Measurements from ENCODE around the gene CNGA3. TPM values are rescaled to one million over a fixed set of nuclear protein-coding genes. Genes with fewer than 3 reads are reported as not detected.

Gene CNGA3
- total RNA-seq, 1 donor from 2014 or later = not detected

DNA sequence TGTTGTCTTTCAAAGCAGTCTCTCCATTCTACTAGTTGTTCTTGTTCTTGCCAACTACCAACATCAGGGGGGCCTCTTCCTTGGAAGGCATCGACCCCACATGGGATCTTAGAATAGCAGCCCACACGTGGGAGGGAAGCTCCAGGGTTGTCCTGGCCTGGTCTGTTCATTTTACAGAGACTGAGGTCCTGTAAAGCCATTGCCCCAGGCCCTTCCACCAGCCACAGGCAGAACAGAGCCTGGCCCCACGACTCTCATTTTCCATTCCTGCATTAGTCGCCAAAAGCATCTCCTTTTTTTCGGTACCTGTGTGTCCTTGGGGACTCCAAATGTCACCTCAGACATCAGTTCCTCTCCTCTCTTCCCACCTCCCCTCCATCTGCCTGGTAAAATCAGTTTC is 28.0 kb downstream of the CNGA3 start:
- peaks cover 12% of the 10 kb centered on the region for H3K27me3 Mint-ChIP-seq (ENCODE audit: low read depth)
- DNase-seq (ENCODE audit: low spot score) = no peak
- no peak overlapping the region for H3K4me3 Mint-ChIP-seq (ENCODE audit: low read depth)
- H3K27ac Mint-ChIP-seq = no peak overlapping the region
- no peaks in the 10 kb centered on the region for H3K4me1 Mint-ChIP-seq (ENCODE audit: low read depth)
- H3K9me3 Mint-ChIP-seq = no peaks in the 10 kb centered on the region
- intact Hi-C loops (cut with micrococcal nuclease) = no loop called here
- H3K36me3 Mint-ChIP-seq (ENCODE audit: low read depth) = no peaks in the 10 kb centered on the region

DNA sequence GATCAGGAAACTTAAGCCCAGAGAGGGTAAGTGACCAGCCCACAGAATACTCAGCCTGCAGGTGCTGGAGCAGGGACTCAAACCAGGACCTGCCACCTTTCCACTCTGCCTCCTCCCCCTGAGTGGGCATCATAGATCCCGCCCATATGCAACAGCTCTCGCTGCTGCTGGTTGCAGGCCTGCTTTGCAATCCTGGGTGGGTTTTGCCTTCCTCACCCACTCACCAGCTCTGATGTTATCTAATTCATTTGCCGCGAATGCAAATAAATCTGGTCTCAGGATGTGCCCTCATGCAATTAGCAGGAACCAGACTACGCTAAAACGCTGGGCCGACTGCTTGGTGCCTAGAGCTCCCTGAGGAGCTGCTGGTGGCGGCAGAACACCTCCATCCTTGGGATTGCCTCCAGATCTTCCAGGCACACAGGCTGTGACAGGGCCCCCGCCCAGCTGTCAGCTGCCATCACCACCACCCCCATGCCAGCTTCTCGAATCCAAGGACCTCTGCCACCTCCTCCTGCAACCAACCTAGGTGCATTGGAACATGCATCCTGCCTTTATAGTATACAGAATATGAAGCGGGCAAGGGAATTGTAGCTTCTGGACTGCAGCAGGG is 28.8 kb downstream of the CNGA3 start:
- peaks cover 12% of the 10 kb centered on the region for H3K27me3 Mint-ChIP-seq (ENCODE audit: low read depth)
- H3K27ac Mint-ChIP-seq = no peak overlapping the region
- H3K36me3 Mint-ChIP-seq (ENCODE audit: low read depth) = no peaks in the 10 kb centered on the region
- no peak overlapping the region for H3K4me3 Mint-ChIP-seq (ENCODE audit: low read depth)
- H3K9me3 Mint-ChIP-seq = no peaks in the 10 kb centered on the region
- intact Hi-C loops (cut with micrococcal nuclease) = no loop called here
- no peaks in the 10 kb centered on the region for H3K4me1 Mint-ChIP-seq (ENCODE audit: low read depth)
- no peak for DNase-seq (ENCODE audit: low spot score)

DNA sequence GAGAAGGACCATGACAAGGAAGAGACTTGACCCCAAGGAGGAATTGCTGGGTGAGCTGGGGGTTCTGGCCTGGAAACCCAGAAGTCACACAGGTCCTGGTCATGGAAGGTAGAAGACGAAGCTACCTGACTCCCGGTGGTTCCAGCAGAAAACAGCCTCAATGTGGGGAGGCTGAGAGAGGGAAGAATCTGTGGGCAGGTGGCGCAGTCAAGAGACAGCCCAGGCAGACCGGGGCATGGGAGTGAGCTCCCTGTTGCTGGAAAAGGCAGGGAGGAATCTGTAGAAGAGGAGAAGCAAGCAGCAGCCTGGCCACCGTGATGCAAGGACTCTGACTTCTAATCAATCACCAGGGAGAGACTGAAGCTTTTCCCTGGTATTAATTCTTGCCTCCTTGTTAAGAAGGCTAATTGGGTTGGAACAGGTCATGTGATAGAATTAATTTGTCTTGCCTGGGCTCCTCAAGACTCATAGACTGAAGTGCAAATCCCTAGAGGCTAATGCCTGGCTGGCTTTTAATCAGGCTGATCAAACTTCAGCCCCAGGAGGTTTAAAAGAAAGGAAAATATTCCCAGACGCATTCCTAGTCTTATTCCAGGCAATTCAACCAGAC is 30.1 kb downstream of the CNGA3 start:
- Mint-ChIP-seq H3K4me3 (ENCODE audit: low read depth) (no peak overlapping the region), H3K27ac (no peak overlapping the region), H3K27me3 (ENCODE audit: low read depth) (peaks cover 12% of the 10 kb centered on the region), H3K9me3 (no peaks in the 10 kb centered on the region), H3K36me3 (ENCODE audit: low read depth) (no peaks in the 10 kb centered on the region), H3K4me1 (ENCODE audit: low read depth) (no peaks in the 10 kb centered on the region)
- intact Hi-C loops (cut with micrococcal nuclease) = no loop called here
- DNase-seq (ENCODE audit: low spot score) = no peak

DNA sequence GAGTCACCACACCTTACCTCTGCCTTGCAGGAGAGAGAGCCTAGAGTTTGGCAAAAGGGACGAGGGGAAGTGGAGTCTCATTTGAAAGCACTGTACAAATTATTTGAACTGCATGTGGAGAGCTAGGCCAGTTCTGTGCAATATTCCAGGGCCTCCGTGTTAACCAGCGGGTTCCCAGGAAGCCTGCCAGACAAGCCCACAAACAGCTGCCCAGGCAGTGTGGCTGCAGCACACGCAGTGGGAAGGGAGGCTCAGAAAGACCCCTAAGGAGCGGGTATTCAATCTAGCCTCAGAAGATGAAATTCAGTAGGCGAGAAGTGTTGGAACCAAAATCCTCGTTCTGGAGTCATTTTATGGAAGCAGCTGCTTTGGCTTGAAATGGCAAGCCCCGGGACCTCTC is 30.7 kb downstream of the CNGA3 start:
- Mint-ChIP-seq H3K36me3 (ENCODE audit: low read depth) (no peaks in the 10 kb centered on the region), H3K27ac (no peak overlapping the region), H3K4me1 (ENCODE audit: low read depth) (no peaks in the 10 kb centered on the region), H3K4me3 (ENCODE audit: low read depth) (no peak overlapping the region), H3K9me3 (no peaks in the 10 kb centered on the region), H3K27me3 (ENCODE audit: low read depth) (peaks cover 13% of the 10 kb centered on the region)
- intact Hi-C loops (cut with micrococcal nuclease) = no loop called here
- DNase-seq (ENCODE audit: low spot score) = no peak

DNA sequence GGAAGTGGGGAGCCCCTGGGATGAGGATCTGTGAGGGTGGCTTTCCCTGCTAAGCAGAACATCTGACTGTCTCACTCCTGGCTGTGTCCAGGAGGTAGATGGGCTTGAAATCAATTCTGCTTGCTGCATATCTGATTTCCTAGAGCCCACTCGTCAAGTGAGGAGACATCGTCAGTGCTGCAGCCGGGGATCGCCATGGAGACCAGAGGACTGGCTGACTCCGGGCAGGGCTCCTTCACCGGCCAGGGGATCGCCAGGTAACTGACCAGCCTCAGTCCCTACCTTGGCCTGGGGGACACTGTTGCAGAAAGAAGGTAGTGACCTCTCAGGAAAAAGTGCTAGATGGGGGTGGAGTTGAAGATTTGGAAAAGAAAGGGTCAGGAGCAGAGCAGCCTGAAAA is 31.3 kb downstream of the CNGA3 start:
- Mint-ChIP-seq H3K4me1 (ENCODE audit: low read depth) (no peaks in the 10 kb centered on the region), H3K36me3 (ENCODE audit: low read depth) (no peaks in the 10 kb centered on the region), H3K27me3 (ENCODE audit: low read depth) (peaks cover 13% of the 10 kb centered on the region), H3K27ac (no peak overlapping the region), H3K4me3 (ENCODE audit: low read depth) (no peak overlapping the region), H3K9me3 (no peaks in the 10 kb centered on the region)
- DNase-seq (ENCODE audit: low spot score) = no peak
- intact Hi-C loops (cut with micrococcal nuclease) = no loop called here

DNA sequence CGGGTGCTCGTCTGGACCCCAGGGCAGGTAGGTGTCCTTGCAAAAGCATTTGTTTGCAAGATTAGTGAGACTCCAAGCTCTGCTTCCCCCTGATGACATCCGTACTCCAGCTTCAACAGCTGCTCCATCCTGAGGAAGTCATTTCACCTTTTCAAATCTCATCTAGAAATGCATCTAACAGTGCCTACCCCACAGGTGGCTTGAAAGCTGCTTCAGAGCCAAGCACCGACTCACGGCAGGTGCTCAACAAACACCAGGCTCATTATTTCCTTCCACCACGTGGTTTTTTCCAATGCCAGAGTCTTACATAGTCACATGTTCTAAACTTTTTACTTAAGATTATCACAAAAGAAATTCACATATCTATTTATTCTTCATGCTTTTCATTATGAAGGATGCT is 31.9 kb downstream of the CNGA3 start:
- intact Hi-C loops (cut with micrococcal nuclease) = no loop called here
- Mint-ChIP-seq H3K9me3 (no peaks in the 10 kb centered on the region), H3K27ac (no peak overlapping the region), H3K4me3 (ENCODE audit: low read depth) (no peak overlapping the region), H3K36me3 (ENCODE audit: low read depth) (no peaks in the 10 kb centered on the region), H3K27me3 (ENCODE audit: low read depth) (peaks cover 13% of the 10 kb centered on the region), H3K4me1 (ENCODE audit: low read depth) (no peaks in the 10 kb centered on the region)
- no peak for DNase-seq (ENCODE audit: low spot score)

DNA sequence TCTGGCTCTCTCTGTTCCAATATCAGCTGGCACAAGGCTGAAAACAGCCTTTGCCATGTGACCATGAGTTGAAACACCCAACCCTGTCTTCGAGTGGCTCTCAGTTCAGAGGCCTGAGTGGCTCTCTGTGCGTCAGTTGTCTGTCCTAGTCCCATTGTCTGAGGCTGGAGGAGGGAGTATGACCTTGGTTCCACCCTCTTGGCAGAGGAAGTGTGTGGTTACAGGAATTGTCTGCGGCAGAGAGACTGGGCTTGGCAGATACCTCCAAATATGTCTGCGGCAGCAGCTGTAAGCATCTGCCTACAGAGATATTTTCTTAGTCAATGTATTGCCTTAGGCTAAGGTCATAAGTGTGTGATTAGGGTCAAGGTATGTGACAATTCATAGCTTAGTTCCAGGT is 32.6 kb downstream of the CNGA3 start:
- H3K4me3 Mint-ChIP-seq (ENCODE audit: low read depth) = no peak overlapping the region
- H3K9me3 Mint-ChIP-seq = no peaks in the 10 kb centered on the region
- H3K36me3 Mint-ChIP-seq (ENCODE audit: low read depth) = no peaks in the 10 kb centered on the region
- peaks cover 12% of the 10 kb centered on the region for H3K27me3 Mint-ChIP-seq (ENCODE audit: low read depth)
- no peak for DNase-seq (ENCODE audit: low spot score)
- H3K27ac Mint-ChIP-seq = no peak overlapping the region
- no peaks in the 10 kb centered on the region for H3K4me1 Mint-ChIP-seq (ENCODE audit: low read depth)
- intact Hi-C loops (cut with micrococcal nuclease) = no loop called here

DNA sequence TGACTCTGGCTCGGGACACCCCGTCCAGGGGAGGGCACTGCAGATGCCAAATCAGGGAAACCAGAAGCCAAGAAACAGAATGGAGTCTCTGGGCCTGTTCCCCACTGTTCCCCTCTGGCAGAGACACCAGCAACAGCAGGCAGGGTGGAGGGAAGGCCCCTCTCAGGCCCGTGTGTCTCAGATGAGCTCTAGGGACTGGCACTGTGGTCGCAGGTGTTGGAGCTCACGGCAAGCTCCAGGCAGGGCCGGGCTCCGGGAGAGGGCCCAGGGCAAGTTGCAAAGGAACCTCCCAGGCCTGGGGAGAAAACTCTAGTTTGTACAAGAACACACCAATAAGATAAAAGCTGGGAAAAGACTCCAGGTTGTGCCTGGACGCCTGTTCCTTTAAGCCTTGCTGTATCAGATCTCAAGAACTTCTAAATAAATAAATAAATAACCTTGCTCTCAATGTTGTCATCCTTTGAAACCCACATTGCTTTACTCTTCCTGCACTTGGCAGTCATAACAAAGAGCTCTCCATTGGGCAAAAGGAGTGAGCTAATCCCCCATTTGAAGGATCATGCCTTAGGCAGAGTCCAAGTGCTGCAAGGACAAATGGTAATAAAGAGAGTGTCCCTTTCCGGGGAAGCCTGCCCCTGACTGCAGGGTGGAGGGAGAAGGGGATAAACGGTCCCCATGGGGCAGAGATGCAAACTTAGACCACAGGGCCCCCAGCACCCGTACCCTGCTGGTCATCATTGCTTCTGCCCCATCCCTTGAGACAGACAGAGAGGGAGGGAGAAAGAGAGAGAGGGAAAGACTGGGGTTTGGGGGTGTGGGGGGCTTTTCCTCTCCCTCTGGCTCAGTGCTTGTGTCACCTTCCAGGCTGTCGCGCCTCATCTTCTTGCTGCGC is 33.3 kb downstream of the CNGA3 start:
- Mint-ChIP-seq H3K36me3 (ENCODE audit: low read depth) (no peaks in the 10 kb centered on the region), H3K27me3 (ENCODE audit: low read depth) (peaks cover 6% of the 10 kb centered on the region), H3K9me3 (no peaks in the 10 kb centered on the region), H3K27ac (no peak overlapping the region), H3K4me3 (ENCODE audit: low read depth) (no peak overlapping the region), H3K4me1 (ENCODE audit: low read depth) (no peaks in the 10 kb centered on the region)
- intact Hi-C loops (cut with micrococcal nuclease) = loop anchor here (10.0 kb wide), 1 partner anchor 785 kb away; no protein-coding TSS in a partner anchor
- no peak for DNase-seq (ENCODE audit: low spot score)

DNA sequence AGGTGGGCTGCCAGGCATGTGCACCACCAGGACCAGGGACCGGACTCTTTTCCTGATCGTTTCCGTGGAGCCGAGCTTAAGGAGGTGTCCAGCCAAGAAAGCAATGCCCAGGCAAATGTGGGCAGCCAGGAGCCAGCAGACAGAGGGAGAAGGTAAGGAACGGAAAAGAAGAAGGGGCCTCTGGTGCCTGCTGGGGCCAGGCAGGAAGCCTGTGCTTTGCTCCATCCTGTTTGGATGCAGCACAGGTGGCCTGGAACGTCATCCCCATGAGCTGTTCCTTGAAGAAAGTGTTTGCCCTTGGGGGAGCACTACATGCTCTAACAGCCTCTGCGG is 33.9 kb downstream of the CNGA3 start:
- Mint-ChIP-seq H3K9me3 (no peaks in the 10 kb centered on the region), H3K36me3 (ENCODE audit: low read depth) (no peaks in the 10 kb centered on the region), H3K27ac (no peak overlapping the region), H3K27me3 (ENCODE audit: low read depth) (peaks cover 9% of the 10 kb centered on the region), H3K4me3 (ENCODE audit: low read depth) (no peak overlapping the region), H3K4me1 (ENCODE audit: low read depth) (peaks cover 3% of the 10 kb centered on the region)
- intact Hi-C loops (cut with micrococcal nuclease) = loop anchor here (10.0 kb wide), 1 partner anchor 785 kb away; no protein-coding TSS in a partner anchor
- DNase-seq (ENCODE audit: low spot score) = no peak

DNA sequence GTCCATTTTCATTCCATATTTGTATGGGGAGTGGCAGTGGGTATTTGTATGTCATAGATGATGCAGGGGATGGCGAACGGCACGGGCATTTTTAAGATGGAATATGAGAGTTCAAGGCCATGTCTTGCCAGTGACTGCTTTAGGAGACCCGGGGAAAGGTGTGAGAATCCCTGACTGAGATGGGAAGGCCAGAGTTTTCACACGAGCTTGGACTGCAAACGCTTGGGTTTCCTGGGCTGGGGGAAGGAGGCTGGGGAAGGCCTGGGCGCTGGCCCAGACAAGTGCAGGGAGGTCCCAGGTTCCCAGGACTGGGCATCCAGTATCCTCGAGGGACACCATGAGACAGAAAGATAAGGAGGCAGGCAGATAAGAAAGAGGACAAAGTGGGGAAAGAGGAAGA is 35.2 kb downstream of the CNGA3 start:
- no peaks in the 10 kb centered on the region for H3K9me3 Mint-ChIP-seq
- peaks cover 3% of the 10 kb centered on the region for H3K4me1 Mint-ChIP-seq (ENCODE audit: low read depth)
- no peak overlapping the region for H3K27ac Mint-ChIP-seq
- no peaks in the 10 kb centered on the region for H3K36me3 Mint-ChIP-seq (ENCODE audit: low read depth)
- DNase-seq (ENCODE audit: low spot score) = no peak
- H3K27me3 Mint-ChIP-seq (ENCODE audit: low read depth) = peaks cover 9% of the 10 kb centered on the region
- H3K4me3 Mint-ChIP-seq (ENCODE audit: low read depth) = no peak overlapping the region
- intact Hi-C loops (cut with micrococcal nuclease) = loop anchor here (10.0 kb wide), 1 partner anchor 787 kb away; no protein-coding TSS in a partner anchor

DNA sequence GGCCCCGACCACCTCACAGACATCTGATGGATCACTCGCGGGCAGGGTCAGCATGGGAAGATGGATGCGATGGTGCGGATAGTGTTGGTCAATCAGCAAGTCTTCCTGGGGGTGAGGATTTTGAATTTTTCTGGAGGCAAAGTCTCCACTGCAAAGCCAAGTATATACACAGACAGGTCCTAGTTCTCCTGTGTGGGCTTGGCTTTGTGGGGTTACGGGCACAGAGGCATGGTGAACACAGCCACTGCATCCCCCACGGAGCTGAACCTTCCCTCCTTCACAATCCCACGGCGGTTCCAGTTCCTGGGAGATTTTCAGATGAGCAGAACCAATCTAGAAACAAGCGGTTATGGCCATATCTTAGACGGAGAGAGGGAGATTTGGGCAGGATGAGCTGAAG is 35.8 kb downstream of the CNGA3 start:
- H3K4me1 Mint-ChIP-seq (ENCODE audit: low read depth) = peaks cover 3% of the 10 kb centered on the region
- H3K4me3 Mint-ChIP-seq (ENCODE audit: low read depth) = no peak overlapping the region
- intact Hi-C loops (cut with micrococcal nuclease) = loop anchor here (10.0 kb wide), 1 partner anchor 787 kb away; no protein-coding TSS in a partner anchor
- no peaks in the 10 kb centered on the region for H3K9me3 Mint-ChIP-seq
- no peak overlapping the region for H3K27ac Mint-ChIP-seq
- peaks cover 9% of the 10 kb centered on the region for H3K27me3 Mint-ChIP-seq (ENCODE audit: low read depth)
- H3K36me3 Mint-ChIP-seq (ENCODE audit: low read depth) = no peaks in the 10 kb centered on the region
- no peak for DNase-seq (ENCODE audit: low spot score)

DNA sequence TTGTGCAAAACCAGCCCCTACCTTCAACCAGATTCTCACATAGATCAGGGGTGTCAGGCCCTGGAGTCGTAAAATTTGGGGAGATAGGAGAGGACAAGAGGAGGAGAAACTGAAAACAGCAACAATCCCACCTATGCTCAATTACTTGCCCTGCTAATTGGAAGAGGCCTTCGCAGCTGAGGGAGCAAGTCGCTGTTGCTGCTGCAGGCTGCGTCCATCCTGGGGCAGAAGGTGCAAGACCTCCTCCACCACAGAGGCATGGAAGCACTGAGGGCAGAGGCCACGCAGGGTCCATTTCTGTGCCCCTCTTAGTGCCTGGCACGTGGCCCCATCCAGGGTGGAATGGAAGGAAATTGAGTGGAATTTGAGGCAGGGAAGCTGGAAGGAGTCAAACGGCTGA is 36.5 kb downstream of the CNGA3 start:
- Mint-ChIP-seq H3K4me3 (ENCODE audit: low read depth) (no peak overlapping the region), H3K36me3 (ENCODE audit: low read depth) (no peaks in the 10 kb centered on the region), H3K27ac (no peak overlapping the region), H3K27me3 (ENCODE audit: low read depth) (peaks cover 7% of the 10 kb centered on the region), H3K4me1 (ENCODE audit: low read depth) (peaks cover 3% of the 10 kb centered on the region), H3K9me3 (no peaks in the 10 kb centered on the region)
- no peak for DNase-seq (ENCODE audit: low spot score)
- intact Hi-C loops (cut with micrococcal nuclease) = loop anchor here (10.0 kb wide), 1 partner anchor 788 kb away; no protein-coding TSS in a partner anchor

DNA sequence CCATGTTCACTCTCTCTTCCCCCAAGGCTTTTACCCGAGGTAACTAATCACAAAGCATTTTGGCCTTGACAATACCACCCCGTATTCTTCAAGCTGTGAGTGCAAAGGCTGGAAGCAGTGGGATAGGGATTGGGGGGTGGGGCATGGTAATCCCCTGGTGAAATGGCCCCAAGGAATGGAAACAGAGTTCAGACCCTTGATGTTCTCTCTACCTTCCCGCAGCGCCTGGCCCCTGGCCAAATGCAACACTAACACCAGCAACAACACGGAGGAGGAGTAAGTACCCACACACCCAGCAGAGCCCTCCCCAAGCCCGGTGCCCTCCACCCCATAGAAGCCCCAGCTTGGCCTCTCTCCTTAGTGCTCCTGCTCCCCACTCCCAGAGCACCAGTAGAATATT is 36.9 kb downstream of the CNGA3 start:
- DNase-seq (ENCODE audit: low spot score) = no peak
- peaks cover 7% of the 10 kb centered on the region for H3K27me3 Mint-ChIP-seq (ENCODE audit: low read depth)
- peaks cover 3% of the 10 kb centered on the region for H3K4me1 Mint-ChIP-seq (ENCODE audit: low read depth)
- no peaks in the 10 kb centered on the region for H3K9me3 Mint-ChIP-seq
- intact Hi-C loops (cut with micrococcal nuclease) = loop anchor here (10.0 kb wide), 1 partner anchor 788 kb away; no protein-coding TSS in a partner anchor
- H3K27ac Mint-ChIP-seq = no peak overlapping the region
- H3K4me3 Mint-ChIP-seq (ENCODE audit: low read depth) = no peak overlapping the region
- no peaks in the 10 kb centered on the region for H3K36me3 Mint-ChIP-seq (ENCODE audit: low read depth)

Data from activated T-helper 2 cell treated with anti-CD3 and anti-CD28 coated beads, Interferon-gamma antibody, Interleukin-2, Interleukin-4, amounts not matched to agents 10 μg/mL and 5 μg/mL and 100 μg/mL, durations not matched to agents 14 hours and 24 hours and 36 hours (primary cell).